Activated naive CD8-positive, alpha-beta T cell treated with anti-CD3 and anti-CD28 coated beads for 36 hours (primary cell): ENCODE measurements around the gene IL25. TPM values are rescaled to one million over a fixed set of nuclear protein-coding genes. Genes with fewer than 3 reads are reported as not detected.

ENCODE experiments used
- DNase-seq: peaks from one replicate; pipeline ENCODE4 v3.0.0; 2021
- H3K27ac Mint-ChIP-seq: one replicate; pipeline ENCODE4 v1.8.0; 2022; ENCODE audit warnings: mild to moderate bottlenecking, moderate library complexity, mixed read lengths
- H3K27me3 Mint-ChIP-seq: one replicate; pipeline ENCODE4 v1.8.0; 2022; ENCODE audit warnings: mild to moderate bottlenecking, mixed read lengths
- H3K36me3 Mint-ChIP-seq: one replicate; pipeline ENCODE4 v1.8.0; 2021; ENCODE audit warnings: mild to moderate bottlenecking, mixed read lengths
- H3K4me1 Mint-ChIP-seq: one replicate; pipeline ENCODE4 v1.8.0; 2021; ENCODE audit warnings: mixed read lengths
- H3K4me3 Mint-ChIP-seq: one replicate; pipeline ENCODE4 v1.8.0; 2022; ENCODE audit warnings: mild to moderate bottlenecking, moderate library complexity, mixed read lengths
- H3K9me3 Mint-ChIP-seq: one replicate; pipeline ENCODE4 v1.8.0; 2022; ENCODE audit warnings: mixed read lengths
- total RNA-seq, 2 experiments: library from RNA; stranded (reverse); gene quantifications; one replicate each; pipeline ENCODE4 v1.2.3, GENCODE V29; 2021

IL25 gene
- total RNA-seq, 2 experiments from 2014 or later, result not detected

GRCh38 chr14:23361320-23361719 lies 11.3 kb upstream of the IL25 start:
- no peak for DNase-seq
- H3K4me3 Mint-ChIP-seq, result no peak overlapping the region
- H3K27me3 Mint-ChIP-seq, result peaks cover 18% of the 10 kb centered on the region
- no peaks in the 10 kb centered on the region for H3K9me3 Mint-ChIP-seq
- H3K36me3 Mint-ChIP-seq, result no peaks in the 10 kb centered on the region
- no peaks in the 10 kb centered on the region for H3K4me1 Mint-ChIP-seq
- no peak overlapping the region for H3K27ac Mint-ChIP-seq

- no peak overlapping the region for H3K4me3 Mint-ChIP-seq
- H3K4me1 Mint-ChIP-seq, result no peaks in the 10 kb centered on the region
- H3K36me3 Mint-ChIP-seq, result no peaks in the 10 kb centered on the region
- H3K27ac Mint-ChIP-seq, result no peak overlapping the region
- peaks cover 22% of the 10 kb centered on the region for H3K27me3 Mint-ChIP-seq
- no peak for DNase-seq
- H3K9me3 Mint-ChIP-seq, result no peaks in the 10 kb centered on the region
Measured at GRCh38 chr14:23361763-23362162, 10.8 kb upstream of the IL25 start.

GRCh38 chr14:23362200-23362599 lies 10.4 kb upstream of the IL25 start:
- DNase-seq, result no peak
- H3K9me3 Mint-ChIP-seq, result no peaks in the 10 kb centered on the region
- no peak overlapping the region for H3K4me3 Mint-ChIP-seq
- H3K36me3 Mint-ChIP-seq, result no peaks in the 10 kb centered on the region
- H3K27ac Mint-ChIP-seq, result no peak overlapping the region
- H3K4me1 Mint-ChIP-seq, result no peaks in the 10 kb centered on the region
- peaks cover 27% of the 10 kb centered on the region for H3K27me3 Mint-ChIP-seq

- Mint-ChIP-seq H3K9me3 (no peaks in the 10 kb centered on the region), H3K4me1 (no peaks in the 10 kb centered on the region), H3K4me3 (no peak overlapping the region), H3K36me3 (no peaks in the 10 kb centered on the region), H3K27me3 (peaks cover 36% of the 10 kb centered on the region), H3K27ac (no peak overlapping the region)
- no peak for DNase-seq
Measured at GRCh38 chr14:23364164-23365035, 8.2 kb upstream of the IL25 start.

DNA sequence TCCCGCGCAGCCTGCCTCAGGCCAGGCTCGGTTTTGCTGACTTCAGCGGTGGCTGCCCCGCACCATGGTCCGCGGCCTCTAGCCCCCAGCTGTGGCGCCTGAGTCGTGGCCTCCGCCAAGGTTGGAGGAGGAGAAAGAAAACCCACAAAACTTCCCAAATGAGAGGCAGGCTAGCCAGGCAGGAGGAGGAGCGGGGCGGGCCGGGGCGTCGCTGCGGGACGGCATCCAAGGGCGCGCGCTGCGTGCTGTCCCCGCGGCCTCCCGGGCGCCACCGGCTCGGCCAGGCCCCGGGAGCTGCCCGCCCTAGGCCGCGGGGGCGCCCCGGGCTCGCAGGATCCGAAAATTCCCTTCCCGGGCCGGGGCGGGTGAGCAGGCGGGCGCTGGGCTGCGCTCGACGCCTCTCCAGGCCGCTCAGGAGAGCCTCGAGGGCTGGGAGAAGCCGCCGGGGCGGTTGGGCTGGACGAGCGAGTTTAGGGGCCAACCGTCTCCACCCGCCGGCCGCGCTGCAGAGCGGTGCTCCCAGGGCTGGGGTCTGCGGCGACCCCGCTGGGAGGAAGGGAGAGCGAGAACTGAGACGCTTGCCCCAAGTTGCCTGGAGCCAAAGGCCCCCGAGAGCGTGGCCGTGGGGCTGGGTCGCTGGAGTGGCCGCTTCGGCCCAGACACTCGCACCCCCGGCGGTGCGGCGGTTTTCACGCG lies 7.4 kb upstream of the IL25 start, which contains the start of gene EFS:
Gene EFS, minus strand, starts transcription at position 137 of the 696 bp plus-strand sequence. CDS start 147 bp downstream, outside the sequence.
- no peaks in the 10 kb centered on the region for H3K4me1 Mint-ChIP-seq
- H3K27me3 Mint-ChIP-seq, result peaks cover 36% of the 10 kb centered on the region
- DNase-seq, result no peak
- no peak within 1 kb of the TSS for H3K27ac Mint-ChIP-seq
- H3K36me3 Mint-ChIP-seq, result no peaks in the 10 kb centered on the region
- H3K9me3 Mint-ChIP-seq, result no peaks in the 10 kb centered on the region
- H3K4me3 Mint-ChIP-seq, result no peak within 1 kb of the TSS

DNA sequence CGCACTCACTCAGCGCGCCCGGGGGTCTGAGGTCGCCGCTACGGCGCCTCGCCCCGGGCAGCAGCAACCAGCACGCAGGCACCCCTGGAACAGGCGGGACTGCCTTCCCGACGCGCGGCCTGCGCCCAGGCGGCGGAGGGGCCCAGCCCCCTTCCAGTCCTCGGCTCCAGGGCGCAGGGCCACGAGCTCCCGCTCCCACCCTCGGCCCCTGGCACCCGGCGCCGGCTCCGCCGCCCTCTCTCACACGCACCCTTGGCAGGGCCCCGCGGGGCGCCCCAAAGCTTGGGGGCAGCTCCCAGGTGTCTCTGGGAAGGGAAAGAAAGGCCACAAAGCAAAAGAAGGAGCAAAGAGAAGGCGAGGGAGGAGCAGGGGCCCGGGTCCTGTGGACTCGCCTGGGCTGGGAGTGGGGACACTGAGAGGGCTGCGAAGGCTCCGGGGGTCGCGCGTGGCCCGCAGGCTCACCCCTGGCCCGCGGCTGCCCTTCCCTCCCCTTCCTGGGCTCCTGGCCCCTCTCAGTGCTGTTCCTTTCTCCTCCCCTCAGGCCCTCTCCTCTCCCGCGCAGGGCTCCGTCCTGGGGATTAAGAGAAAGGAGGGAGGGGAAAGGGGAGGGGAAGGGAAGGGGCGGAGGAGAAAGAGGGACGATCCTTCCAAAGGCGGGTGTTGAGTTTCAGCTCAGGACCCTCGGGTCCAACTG lies 6.7 kb upstream of the IL25 start:
- Mint-ChIP-seq H3K27ac (no peak overlapping the region), H3K4me3 (no peak overlapping the region), H3K9me3 (no peaks in the 10 kb centered on the region), H3K36me3 (no peaks in the 10 kb centered on the region), H3K4me1 (no peaks in the 10 kb centered on the region), H3K27me3 (peaks cover 36% of the 10 kb centered on the region)
- DNase-seq, result no peak

- no peaks in the 10 kb centered on the region for H3K36me3 Mint-ChIP-seq
- no peaks in the 10 kb centered on the region for H3K9me3 Mint-ChIP-seq
- DNase-seq, result no peak
- H3K27me3 Mint-ChIP-seq, result peaks cover 36% of the 10 kb centered on the region
- H3K4me1 Mint-ChIP-seq, result no peaks in the 10 kb centered on the region
- no peak overlapping the region for H3K27ac Mint-ChIP-seq
- no peak overlapping the region for H3K4me3 Mint-ChIP-seq
Measured at GRCh38 chr14:23366426-23366921, 6.1 kb upstream of the IL25 start.

- Mint-ChIP-seq H3K4me1 (peaks cover 2% of the 10 kb centered on the region), H3K27me3 (peaks cover 19% of the 10 kb centered on the region), H3K4me3 (no peak overlapping the region), H3K27ac (no peak overlapping the region), H3K9me3 (no peaks in the 10 kb centered on the region), H3K36me3 (no peaks in the 10 kb centered on the region)
- DNase-seq, result no peak
Measured at GRCh38 chr14:23370221-23370620, 2.4 kb upstream of the IL25 start.

DNA sequence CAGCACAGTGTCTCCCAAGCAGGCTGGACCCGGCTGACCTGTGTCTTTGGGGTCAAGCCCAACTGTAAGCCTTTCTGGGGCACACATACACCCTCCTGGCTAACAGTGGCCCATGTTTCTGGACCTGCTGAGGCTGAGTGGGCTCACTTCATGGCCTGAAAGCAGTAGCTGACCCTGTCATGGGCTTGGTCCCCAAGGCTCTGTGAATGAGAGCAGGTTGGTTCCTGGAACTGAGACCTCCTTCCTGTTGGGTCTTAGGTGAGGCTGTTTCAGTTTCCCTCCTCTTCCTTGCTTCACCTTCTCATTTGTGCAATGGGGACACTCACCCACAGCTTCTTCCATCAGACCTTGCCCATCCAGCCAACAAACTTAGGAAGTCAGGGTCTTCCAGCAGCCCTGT lies 744 bp upstream of the IL25 start:
- Mint-ChIP-seq H3K27ac (no peak overlapping the region), H3K9me3 (no peaks in the 10 kb centered on the region), H3K27me3 (peaks cover 13% of the 10 kb centered on the region), H3K36me3 (no peaks in the 10 kb centered on the region), H3K4me3 (no peak overlapping the region), H3K4me1 (peaks cover 2% of the 10 kb centered on the region)
- DNase-seq, result no peak

GRCh38 chr14:23373041-23373440 lies 432 bp downstream of the IL25 start:
- Mint-ChIP-seq H3K4me1 (peaks cover 2% of the 10 kb centered on the region), H3K4me3 (no peak overlapping the region), H3K27me3 (peaks cover 4% of the 10 kb centered on the region), H3K9me3 (no peaks in the 10 kb centered on the region), H3K27ac (no peak overlapping the region), H3K36me3 (no peaks in the 10 kb centered on the region)
- DNase-seq, result no peak

- Mint-ChIP-seq H3K36me3 (no peaks in the 10 kb centered on the region), H3K4me3 (no peak overlapping the region), H3K4me1 (peaks cover 2% of the 10 kb centered on the region), H3K27ac (no peak overlapping the region), H3K9me3 (no peaks in the 10 kb centered on the region), H3K27me3 (peaks cover 3% of the 10 kb centered on the region)
- no peak for DNase-seq
Measured at GRCh38 chr14:23375527-23376251, 3.1 kb downstream of the IL25 start.

DNA sequence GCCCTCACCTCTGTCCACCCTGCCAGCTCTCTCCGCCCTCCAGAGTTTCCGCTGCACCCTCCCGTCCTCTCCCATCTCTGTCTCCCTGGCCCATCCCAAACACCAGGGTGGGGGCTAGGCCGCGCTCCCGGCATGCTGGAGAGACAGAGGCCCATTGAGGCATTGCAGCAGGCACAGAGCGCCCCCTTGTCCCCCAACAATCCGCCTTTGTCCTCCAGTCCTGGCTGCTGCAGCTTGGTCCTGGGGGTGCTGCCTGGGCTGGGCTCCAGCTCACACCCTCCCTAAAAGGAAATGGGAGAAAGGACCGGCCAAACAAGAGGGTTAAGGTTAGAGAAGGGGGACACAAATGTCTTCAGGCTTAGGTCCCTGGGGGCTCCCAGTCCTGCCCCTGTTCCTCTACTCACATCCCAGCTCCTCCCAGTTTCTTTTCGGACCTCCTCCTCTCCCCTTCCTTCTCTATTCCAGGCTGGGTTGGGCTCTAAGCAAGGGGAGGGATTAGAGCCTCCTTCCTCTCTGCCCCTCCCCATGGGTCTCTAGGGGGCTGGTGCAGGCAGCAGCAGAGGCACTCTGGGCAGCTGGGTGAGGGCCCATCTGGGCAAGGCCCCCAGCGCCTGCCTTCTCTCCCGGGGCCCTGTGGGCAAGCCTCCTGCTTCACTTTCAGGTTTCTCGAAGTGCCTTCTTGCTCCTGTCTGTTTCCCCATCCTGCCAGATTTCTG lies 4.0 kb downstream of the IL25 start, which contains the start of gene CMTM5:
Gene CMTM5, plus strand, starts transcription at position 565 of the 716 bp plus-strand sequence. CDS start 206 bp downstream, outside the sequence.
- no peak for DNase-seq
- Mint-ChIP-seq H3K9me3 (no peaks in the 10 kb centered on the region), H3K4me1 (peaks cover 2% of the 10 kb centered on the region), H3K27me3 (peaks cover 3% of the 10 kb centered on the region), H3K4me3 (no peak within 1 kb of the TSS), H3K36me3 (no peaks in the 10 kb centered on the region), H3K27ac (no peak within 1 kb of the TSS)

DNA sequence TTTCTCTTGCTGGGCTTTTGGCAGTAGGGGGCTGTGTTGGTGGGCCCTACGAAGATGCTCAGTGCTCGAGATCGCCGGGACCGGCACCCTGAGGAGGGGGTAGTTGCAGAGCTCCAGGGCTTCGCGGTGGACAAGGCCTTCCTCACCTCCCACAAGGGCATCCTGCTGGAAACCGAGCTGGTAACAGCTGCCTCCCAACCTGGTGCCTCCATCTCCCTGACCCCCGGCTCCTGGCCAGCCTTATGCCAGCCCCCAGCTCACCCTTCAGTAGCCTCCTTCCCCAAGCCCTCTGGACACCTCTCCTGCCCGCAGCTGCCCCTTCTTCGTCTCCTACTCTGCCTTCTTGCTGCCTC lies 4.6 kb downstream of the IL25 start:
- Mint-ChIP-seq H3K9me3 (no peaks in the 10 kb centered on the region), H3K36me3 (no peaks in the 10 kb centered on the region), H3K4me3 (no peak overlapping the region), H3K27ac (no peak overlapping the region), H3K27me3 (peaks cover 5% of the 10 kb centered on the region), H3K4me1 (no peaks in the 10 kb centered on the region)
- no peak for DNase-seq
